ENCODE data around the gene DOK5.

DOK5 gene

GRCh38 chr20:54515793-54516628, 40.6 kb downstream of the DOK5 start:
- no peak for DNase-seq

GRCh38 chr20:54517241-54517975, 42.0 kb downstream of the DOK5 start:
- DNase-seq = no peak

- DNase-seq = no peak
Measured at GRCh38 chr20:54524849-54525248, 49.5 kb downstream of the DOK5 start.

GRCh38 chr20:54525916-54526590, 50.7 kb downstream of the DOK5 start:
- no peak for DNase-seq

- DNase-seq = no peak
Measured at GRCh38 chr20:54526801-54527200, 51.4 kb downstream of the DOK5 start.

- no peak for DNase-seq
Measured at GRCh38 chr20:54532573-54532972, 57.2 kb downstream of the DOK5 start.

- DNase-seq = no peak
Measured at GRCh38 chr20:54534101-54534500, 58.7 kb downstream of the DOK5 start.

- no peak for DNase-seq
Measured at GRCh38 chr20:54535033-54535432, 59.6 kb downstream of the DOK5 start.

- no peak for DNase-seq
Measured at GRCh38 chr20:54535746-54536145, 60.4 kb downstream of the DOK5 start.

- DNase-seq = no peak
Measured at GRCh38 chr20:54539521-54540046, 64.2 kb downstream of the DOK5 start.

- no peak for DNase-seq
Measured at GRCh38 chr20:54543369-54543768, 68.0 kb downstream of the DOK5 start.

GRCh38 chr20:54545676-54546358, 70.4 kb downstream of the DOK5 start:
- DNase-seq = no peak

GRCh38 chr20:54548849-54549248, 73.5 kb downstream of the DOK5 start:
- DNase-seq = no peak

GRCh38 chr20:54549658-54550326, 74.4 kb downstream of the DOK5 start:
- no peak for DNase-seq

- no peak for DNase-seq
Measured at GRCh38 chr20:54550776-54551396, 75.5 kb downstream of the DOK5 start.

GRCh38 chr20:54554006-54554405, 78.6 kb downstream of the DOK5 start:
- DNase-seq = no peak

- no peak for DNase-seq
Measured at GRCh38 chr20:54555150-54555549, 79.8 kb downstream of the DOK5 start.

- no peak for DNase-seq
Measured at GRCh38 chr20:54556406-54556805, 81.0 kb downstream of the DOK5 start.

- DNase-seq = no peak
Measured at GRCh38 chr20:54557806-54558590, 82.6 kb downstream of the DOK5 start.

- no peak for DNase-seq
Measured at GRCh38 chr20:54559890-54560289, 84.5 kb downstream of the DOK5 start.

- no peak for DNase-seq
Measured at GRCh38 chr20:54560357-54560756, 85.0 kb downstream of the DOK5 start.

Data from effector CD8-positive, alpha-beta T cell (primary cell).